ENCODE measurements around the gene GLCCI1. TPM values are rescaled to one million over a fixed set of nuclear protein-coding genes. Genes with fewer than 3 reads are reported as not detected.

Gene GLCCI1
- total RNA-seq, 1 experiment from 2014 or later: 3.2 TPM

DNA sequence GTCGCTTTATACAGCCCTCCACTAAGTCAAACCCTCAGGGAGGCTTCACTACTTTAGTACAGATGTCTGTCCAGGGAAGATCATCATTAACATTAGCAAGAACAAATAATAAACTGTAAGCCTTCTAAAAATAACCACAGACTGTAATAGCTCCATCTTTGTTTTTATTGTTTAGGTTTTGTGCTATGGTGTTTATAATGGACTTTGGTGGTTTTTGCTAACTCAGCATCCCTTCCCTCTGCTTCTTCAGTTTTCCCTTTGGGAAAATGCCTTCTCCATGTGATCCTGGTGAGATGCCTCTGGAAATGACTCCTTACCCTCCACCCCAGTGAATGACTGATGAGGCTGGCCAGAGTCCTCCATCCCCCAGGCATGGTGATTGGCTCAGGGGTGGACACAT, 162.1 kb downstream of the GLCCI1 start:
- in situ Hi-C loops (cut with HindIII; ENCODE audit: low pct_unique_long_range_greater_than_20kb, low sequenced_read_pairs): no loop called here
- no peak for DNase-seq (ENCODE audit: low read depth, low spot score)

DNA sequence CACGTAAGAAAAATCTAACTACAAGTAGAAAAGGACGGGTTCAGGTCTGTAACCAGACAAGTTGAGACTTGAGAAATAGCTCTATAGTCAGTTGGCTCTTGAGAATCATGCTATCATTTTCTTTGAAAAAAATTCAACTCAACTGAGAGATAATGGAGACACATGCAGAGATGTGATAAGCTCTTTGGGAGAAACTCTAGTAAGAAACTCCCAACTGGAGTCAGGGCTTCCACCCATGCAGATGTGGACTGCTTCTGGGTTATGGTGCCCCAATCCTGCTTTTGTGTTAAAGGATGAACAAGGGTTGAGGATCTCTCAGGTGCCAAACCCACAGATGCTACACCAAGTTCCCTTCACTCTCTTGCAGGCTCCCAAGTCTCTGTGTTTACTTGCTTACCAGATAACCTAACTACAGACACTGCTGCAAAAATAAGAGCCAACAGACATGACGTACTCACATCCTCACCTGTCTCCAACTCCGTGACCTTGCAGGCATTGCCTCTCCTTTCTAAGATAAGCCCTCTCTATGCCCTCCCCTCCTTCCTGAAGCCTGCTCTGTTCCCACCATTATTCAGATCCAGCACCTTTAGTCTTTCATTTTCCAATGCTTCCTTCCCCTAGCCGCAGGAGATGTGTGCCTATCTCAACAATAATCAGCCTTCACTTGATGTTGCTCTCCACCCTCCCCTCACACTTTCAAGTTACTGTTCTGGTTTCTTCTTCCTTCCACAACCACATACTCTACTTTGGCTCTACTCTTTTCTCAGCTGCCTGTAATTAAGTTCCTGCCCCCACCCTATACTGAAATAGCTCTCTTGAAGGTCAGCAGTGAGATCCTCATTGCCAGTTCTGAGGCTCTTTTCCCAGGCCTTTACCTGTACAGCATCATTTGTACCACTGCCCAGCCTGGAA, 163.4 kb downstream of the GLCCI1 start:
- in situ Hi-C loops (cut with HindIII; ENCODE audit: low pct_unique_long_range_greater_than_20kb, low sequenced_read_pairs): no loop called here
- DNase-seq (ENCODE audit: low read depth, low spot score): no peak

DNA sequence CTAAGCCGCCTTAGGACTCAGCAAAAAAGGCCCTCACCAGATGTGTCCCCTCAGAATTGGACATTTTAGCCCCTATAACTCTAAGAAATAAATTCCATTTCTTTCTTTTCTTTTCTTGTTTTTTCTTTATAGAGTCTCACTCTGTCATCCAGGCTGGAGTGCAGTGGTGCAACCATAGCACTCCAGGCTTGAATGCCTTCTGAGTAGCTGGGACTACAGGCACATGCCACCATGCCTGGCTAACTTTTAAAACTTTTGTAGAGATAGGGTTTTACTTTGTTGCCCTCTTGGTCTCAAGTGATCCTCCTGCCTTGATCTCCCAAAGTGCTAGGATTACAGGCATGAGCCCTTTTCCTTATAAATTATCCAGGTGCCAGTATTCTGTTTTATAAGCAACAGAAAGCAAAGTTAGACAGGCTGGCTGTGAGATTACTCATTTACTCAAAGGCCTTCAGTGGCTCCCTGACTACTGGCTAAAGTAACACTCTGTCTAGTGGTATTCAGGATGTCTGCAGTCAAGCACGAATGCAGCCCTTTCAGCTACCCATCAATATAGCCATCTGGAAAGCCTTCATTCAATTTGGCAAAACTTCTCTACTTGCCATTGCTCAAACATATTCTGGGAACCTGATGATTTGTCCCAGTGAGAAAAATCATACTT, 164.7 kb downstream of the GLCCI1 start:
- in situ Hi-C loops (cut with HindIII; ENCODE audit: low pct_unique_long_range_greater_than_20kb, low sequenced_read_pairs): no loop called here

DNA sequence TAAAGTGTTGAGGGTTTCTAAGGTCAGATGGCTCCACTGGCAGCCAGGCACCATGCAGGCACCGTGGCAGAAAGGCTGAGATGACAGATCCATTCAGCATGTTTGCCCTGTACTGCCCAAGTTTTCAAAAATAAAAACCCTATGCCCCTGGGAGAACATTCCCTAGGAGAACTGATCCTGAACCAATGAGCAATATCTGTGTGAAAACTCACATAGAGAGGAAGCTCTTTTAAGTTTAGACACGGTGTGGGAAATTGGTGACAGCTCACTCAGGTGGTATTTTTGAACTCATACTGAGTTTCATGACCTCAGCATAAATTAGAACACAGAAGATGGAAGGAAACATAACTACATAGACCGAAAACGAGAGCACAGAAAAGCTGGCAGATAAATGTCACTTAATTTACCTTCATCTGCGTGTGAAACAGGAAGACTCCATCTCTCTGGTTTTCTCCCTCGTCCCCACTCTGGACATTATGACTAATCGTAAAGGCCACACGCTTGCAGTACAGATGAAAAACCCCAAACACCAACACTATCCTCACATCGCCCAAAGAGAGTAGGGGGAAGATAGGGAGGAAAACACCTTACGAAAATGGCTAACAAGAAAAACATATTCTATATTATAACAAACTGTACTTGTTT, 165.6 kb downstream of the GLCCI1 start:
- in situ Hi-C loops (cut with HindIII; ENCODE audit: low pct_unique_long_range_greater_than_20kb, low sequenced_read_pairs): no loop called here
- no peak for DNase-seq (ENCODE audit: low read depth, low spot score)

More for the DNA sequence above, 164.7 kb downstream of the GLCCI1 start:
- DNase-seq (ENCODE audit: low read depth, low spot score): no peak

- in situ Hi-C loops (cut with HindIII; ENCODE audit: low pct_unique_long_range_greater_than_20kb, low sequenced_read_pairs): no loop called here
- DNase-seq (ENCODE audit: low read depth, low spot score): no peak
These were observed 166.8 kb downstream of the GLCCI1 start for GRCh38 chr7:8135417-8135816.

GRCh38 chr7:8136051-8136730, 167.6 kb downstream of the GLCCI1 start:
- in situ Hi-C loops (cut with HindIII; ENCODE audit: low pct_unique_long_range_greater_than_20kb, low sequenced_read_pairs): no loop called here
- DNase-seq (ENCODE audit: low read depth, low spot score): no peak

All from SK-MEL-5 (cell line).